ENCODE measurements around the gene FIGLA. TPM values are rescaled to one million over a fixed set of nuclear protein-coding genes. Genes with fewer than 3 reads are reported as not detected.
"Not testable (repeated sequence)": the region's sequence is repeated elsewhere in the genome, so short reads cannot be mapped to it uniquely, and the experiment has no call there.

FIGLA gene
- total RNA-seq, 1 donor from 2014 or later = not detected

GRCh38 chr2:70746094-70746974 lies 44.1 kb downstream of the FIGLA start:
- no peak for DNase-seq (ENCODE audit: low read depth in 2 of 2)

- DNase-seq (ENCODE audit: low read depth in 2 of 2) = no peak
Observed at GRCh38 chr2:70745276-70745825, 45.1 kb downstream of the FIGLA start.

GRCh38 chr2:70744397-70744796 lies 46.0 kb downstream of the FIGLA start:
- no peak for DNase-seq (ENCODE audit: low read depth in 2 of 2)

GRCh38 chr2:70743677-70744076 lies 46.8 kb downstream of the FIGLA start:
- DNase-seq (ENCODE audit: low read depth in 2 of 2) = no peak

GRCh38 chr2:70743068-70743467 lies 47.4 kb downstream of the FIGLA start:
- no peak for DNase-seq (ENCODE audit: low read depth in 2 of 2)

GRCh38 chr2:70739492-70739891 lies 51.0 kb downstream of the FIGLA start:
- DNase-seq (ENCODE audit: low read depth in 2 of 2) = not testable (repeated sequence)

- DNase-seq (ENCODE audit: low read depth in 2 of 2) = no peak
Observed at GRCh38 chr2:70738159-70738558, 52.3 kb downstream of the FIGLA start.

- no peak for DNase-seq (ENCODE audit: low read depth in 2 of 2)
Observed at GRCh38 chr2:70735071-70735470, 55.4 kb downstream of the FIGLA start.

- no peak for DNase-seq (ENCODE audit: low read depth in 2 of 2)
Observed at GRCh38 chr2:70733646-70734180, 56.7 kb downstream of the FIGLA start.

- no peak for DNase-seq (ENCODE audit: low read depth in 2 of 2)
Observed at GRCh38 chr2:70732766-70733645, 57.4 kb downstream of the FIGLA start.

GRCh38 chr2:70730730-70731129 lies 59.7 kb downstream of the FIGLA start:
- DNase-seq (ENCODE audit: low read depth in 2 of 2) = no peak

- DNase-seq (ENCODE audit: low read depth in 2 of 2) = no peak
Observed at GRCh38 chr2:70729647-70730046, 60.8 kb downstream of the FIGLA start.

- no peak for DNase-seq (ENCODE audit: low read depth in 2 of 2)
Observed at GRCh38 chr2:70728128-70728527, 62.3 kb downstream of the FIGLA start.

Other genes with a start within 250 kb of the FIGLA start
- 8.0 and 14.5 TPM in 2 replicates for gene TGFA, start 236.8 kb downstream of the FIGLA start, total RNA-seq
- 8.0 and 23.4 TPM in 2 replicates for gene ADD2, start 22.4 kb downstream of the FIGLA start, total RNA-seq
- gene CLEC4F, start 30.0 kb upstream of the FIGLA start, total RNA-seq = 0.13 TPM in 2 replicates
- gene CD207, start 45.2 kb upstream of the FIGLA start, total RNA-seq = under 0.01 TPM in 2 replicates
- gene VAX2, start 109.9 kb upstream of the FIGLA start, total RNA-seq = not detected in 2 replicates
- 0.25 TPM in 1 of 2 replicates, not detected in the other for gene ATP6V1B1, start 145.3 kb upstream of the FIGLA start, total RNA-seq
- 0.13 and 0.38 TPM in 2 replicates for gene ANKRD53, start 188.0 kb upstream of the FIGLA start, total RNA-seq
- 22.2 and 31.5 TPM in 2 replicates for gene TEX261, start 204.2 kb upstream of the FIGLA start, total RNA-seq